HG02798 (cell line): ENCODE results near the gene SAMHD1.
"Not testable (repeated sequence)": the region's sequence is repeated elsewhere in the genome, so short reads cannot be mapped to it uniquely, and the experiment has no call there.

ENCODE experiments used
- ATAC-seq: cut with Tn5 transposase; IDR thresholded peaks from one replicate; pipeline ENCODE4 v1.9.1; 2021; ENCODE audit warnings: mild to moderate bottlenecking; ENCODE audit not compliant: unreplicated experiment, poor library complexity

SAMHD1 gene

GRCh38 chr20:36920334-36920730, 31.2 kb downstream of the SAMHD1 start:
- ATAC-seq: no peak

DNA sequence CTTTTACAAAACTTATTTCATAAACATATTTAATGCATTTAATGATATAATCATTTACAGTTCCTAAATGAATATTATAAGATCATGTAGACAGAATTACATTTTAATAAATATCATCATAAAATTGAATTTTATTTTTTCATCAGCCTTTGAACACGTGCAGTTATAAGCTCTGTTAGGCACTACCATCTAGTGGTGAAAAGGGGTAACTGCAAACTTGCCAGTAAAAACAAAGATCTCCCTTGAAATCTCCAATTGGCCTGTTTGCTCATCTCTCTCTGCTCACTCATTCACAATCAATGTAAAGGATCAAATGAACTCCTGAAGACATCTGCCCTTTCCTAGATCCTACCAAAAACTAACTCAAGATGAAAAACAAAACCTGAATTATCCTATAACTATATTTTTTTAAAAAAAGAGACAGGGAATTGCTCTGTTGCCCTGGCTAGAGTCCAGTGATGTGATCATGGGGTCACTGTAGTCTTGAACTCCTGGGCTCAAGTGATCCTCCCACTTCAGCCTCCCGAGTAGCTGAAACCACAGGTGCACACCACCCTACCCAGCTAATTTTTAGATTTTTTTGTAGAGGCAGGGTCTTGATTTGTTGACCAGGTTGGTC, 31.7 kb downstream of the SAMHD1 start:
- no peak for ATAC-seq

GRCh38 chr20:36917943-36918342, 33.6 kb downstream of the SAMHD1 start:
- no peak for ATAC-seq

- no peak for ATAC-seq
Observed at GRCh38 chr20:36917240-36917639, 34.3 kb downstream of the SAMHD1 start.

DNA sequence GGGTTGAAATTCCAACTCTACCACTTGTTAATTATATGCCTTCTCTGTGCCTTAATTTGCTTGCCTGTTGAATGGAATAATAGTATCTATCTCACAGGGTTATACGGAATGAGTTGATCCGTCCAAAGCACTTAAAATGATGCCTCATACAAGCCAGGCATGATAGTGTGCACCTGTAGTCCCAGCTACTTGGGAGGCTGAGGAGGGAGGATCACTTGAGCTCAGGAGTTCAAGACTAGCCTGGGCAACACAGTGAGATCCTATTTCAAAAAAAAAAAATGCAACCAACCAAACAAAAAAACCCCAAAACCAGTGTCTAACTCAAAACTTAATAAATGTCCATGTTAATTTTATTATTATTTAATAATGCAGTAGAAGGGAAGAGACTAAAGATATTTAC, 35.3 kb downstream of the SAMHD1 start:
- ATAC-seq: no peak

- no peak for ATAC-seq
Observed at GRCh38 chr20:36908603-36909002, 42.9 kb downstream of the SAMHD1 start.

- not testable (repeated sequence) for ATAC-seq
Observed at GRCh38 chr20:36906086-36906485, 45.4 kb downstream of the SAMHD1 start.

GRCh38 chr20:36905566-36905965, 45.9 kb downstream of the SAMHD1 start:
- not testable (repeated sequence) for ATAC-seq

DNA sequence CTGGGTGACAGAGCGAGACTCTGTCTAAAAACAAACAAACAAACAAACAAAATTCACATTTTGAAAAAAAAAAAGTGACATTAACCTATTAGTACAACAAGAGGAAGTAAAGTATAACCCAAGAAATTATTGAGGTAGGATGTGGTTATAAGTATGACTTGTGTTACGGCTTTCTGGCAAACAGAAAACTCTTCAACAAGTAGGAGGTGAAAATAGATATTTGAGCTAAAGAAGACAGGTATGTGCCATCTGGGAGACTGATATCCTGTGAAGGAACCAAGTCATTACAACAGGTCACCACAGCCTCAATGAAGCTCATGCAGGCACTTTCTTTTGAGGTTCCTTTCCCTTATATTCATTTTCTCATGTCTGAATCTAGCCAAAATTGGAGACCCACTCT, 46.8 kb downstream of the SAMHD1 start:
- no peak for ATAC-seq

GRCh38 chr20:36895036-36895435, 56.5 kb downstream of the SAMHD1 start:
- ATAC-seq: no peak

GRCh38 chr20:36893801-36894200, 57.7 kb downstream of the SAMHD1 start:
- ATAC-seq: no peak

DNA sequence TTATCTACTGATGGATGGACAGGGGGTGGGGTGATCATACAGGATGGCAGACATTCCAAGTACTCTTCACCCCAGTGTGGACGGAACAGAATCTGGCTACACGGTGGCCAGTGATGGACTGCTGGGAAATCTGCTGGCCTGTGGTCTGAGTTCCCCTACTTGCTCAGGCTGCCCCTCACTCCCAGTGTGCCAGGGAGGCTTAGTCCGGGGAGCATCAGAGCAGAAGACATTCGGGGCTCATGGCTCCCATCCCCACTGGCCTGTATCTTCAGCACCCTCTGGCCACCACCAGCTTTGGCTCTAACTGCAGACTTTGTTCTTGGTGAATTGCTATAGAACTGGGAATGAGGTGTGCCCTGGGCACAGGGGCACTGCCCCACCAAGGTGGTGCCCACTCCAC, 60.3 kb downstream of the SAMHD1 start:
- ATAC-seq: no peak

- no peak for ATAC-seq
Observed at GRCh38 chr20:36890586-36890985, 60.9 kb downstream of the SAMHD1 start.

DNA sequence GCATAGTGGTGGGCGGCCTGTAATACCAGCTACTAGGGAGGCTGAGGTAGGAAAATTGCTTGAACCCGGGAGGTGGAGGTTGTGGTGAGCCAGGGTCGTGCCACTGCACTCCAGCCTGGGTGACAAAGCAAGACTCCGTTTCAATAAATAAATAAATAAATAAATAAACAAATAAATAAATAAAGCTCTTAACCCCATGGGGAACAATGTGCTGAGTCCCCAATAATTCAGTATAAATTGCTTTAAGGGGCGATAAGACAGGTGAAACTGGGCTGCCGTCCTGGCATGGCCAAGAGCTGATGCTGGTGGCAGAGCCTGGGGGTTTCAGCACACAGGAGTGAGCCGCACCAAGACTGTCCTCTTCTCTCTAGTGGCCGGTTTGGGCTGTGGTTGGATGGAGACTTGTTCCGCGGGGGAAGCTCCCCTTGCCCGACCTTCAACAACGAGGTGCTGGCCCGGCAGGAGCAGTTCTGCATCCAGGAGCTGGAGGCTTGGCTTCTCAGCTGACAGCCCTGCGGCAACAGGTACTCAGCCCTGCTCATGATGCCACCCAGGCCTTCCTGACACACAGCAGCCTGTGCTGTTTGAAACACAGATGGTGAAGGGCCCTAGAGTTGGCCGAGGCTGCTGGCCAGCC, 62.5 kb downstream of the SAMHD1 start:
- no peak for ATAC-seq

- ATAC-seq: no peak
Observed at GRCh38 chr20:36887752-36888090, 63.8 kb downstream of the SAMHD1 start.

DNA sequence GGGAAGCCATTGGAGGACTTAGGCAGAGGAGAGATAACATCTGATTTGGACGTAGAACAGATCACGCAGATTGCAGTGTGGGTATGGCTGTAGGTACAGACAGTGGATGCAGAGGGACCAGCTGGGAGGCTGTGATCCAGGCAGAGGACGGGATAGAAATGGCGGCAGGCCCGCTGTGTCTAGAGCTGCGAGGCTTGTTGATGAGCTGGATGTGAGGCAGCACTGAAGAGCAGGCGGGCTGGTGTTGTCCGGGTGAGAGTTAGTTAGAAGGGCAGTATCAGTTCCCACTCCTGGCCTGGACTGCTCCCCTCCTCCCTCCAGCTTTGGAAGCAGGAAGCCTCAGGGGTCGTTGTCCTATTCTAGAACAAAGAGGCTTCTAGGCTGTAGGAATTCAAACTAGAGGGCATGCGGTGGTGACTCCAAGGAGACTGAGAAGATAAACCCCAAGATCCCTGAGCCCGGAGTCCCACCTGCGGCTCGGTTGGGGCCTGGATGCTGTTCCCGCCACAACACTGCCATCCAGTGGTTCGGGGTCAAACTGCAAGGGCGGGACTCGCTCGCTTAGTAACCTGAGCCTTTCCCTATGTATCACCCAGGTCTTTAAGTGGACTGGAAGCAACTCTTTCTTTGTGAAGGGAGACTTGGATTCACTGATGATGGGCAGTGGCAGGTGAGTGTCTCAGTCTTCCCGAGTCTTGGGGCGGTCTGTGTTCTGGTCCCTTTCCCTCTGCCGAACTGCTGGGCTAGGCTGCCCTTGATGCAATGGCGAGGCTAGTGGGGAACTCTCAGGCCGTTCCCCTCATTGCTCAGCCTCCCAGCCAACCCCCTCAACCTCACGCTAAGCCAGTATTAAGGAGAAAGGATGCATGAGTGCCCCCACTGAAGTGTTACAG, 64.4 kb downstream of the SAMHD1 start:
- peak; percentile 76 for ATAC-seq

DNA sequence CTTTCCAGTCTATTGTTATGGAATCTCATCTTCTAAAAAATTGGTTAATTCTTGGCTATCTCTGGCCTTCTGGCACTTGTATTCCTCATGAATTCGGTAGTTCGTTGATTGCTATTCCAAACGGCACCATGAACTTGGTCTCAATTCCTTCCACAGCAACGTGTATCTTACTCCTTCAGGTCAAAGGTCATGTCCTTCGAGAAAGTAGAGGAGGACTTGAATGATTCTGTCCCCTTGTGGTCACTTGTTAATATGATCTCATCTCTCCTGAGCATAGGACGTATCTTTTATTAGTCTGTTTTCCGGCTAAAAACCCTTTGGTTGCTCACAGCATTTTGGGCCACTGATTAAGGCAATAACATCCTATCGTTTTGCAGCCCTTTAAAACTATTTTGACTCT, 66.2 kb downstream of the SAMHD1 start:
- no peak for ATAC-seq

- ATAC-seq: no peak
Observed at GRCh38 chr20:36883977-36884535, 67.5 kb downstream of the SAMHD1 start.

- no peak for ATAC-seq
Observed at GRCh38 chr20:36881888-36882287, 69.6 kb downstream of the SAMHD1 start.

DNA sequence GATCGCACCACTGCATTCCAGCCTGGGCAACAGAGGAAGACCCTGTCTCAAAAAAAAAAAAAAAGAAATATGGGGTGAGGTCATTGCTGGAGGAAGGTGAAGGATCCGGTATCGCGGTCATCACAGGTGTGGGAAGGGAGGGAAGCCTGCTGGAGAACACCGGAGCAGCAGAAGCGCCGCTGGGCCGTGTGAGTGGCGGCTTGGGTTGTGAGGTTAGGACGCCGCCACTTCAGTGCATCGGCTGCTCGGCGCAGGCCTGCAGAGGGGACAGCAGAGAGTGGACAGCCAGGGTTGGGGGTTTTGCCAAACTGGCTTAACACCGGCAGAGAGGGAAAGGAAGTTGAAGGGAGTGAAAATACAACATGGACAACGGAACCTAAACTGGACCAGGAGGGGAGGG, 70.2 kb downstream of the SAMHD1 start:
- ATAC-seq: no peak

DNA sequence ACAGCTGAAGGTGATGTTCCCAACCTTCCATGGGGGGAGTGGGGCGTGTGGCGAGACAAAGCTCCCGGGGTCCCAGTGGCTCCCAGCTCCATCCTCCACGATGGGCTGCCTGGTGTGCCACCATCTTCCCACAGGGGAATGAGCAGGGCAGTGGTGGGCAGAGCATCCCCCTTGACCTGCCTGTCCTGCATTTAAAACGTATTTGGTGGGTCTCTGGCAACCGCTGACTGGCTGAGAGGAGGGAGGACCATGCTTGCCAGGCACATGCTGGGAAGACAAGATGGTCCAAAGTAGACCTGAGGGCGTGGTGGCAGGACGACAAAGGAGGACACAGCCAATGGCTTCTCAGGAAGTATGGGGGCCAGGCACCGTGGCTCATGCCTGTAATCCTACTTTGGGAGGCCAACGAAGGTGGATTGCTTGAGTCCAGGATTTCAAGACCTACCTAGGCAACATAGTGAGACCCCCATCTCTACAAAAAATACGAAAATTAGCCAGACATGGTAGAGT, 70.7 kb downstream of the SAMHD1 start:
- ATAC-seq: no peak
